PC-3 (cell line): ENCODE results near the gene CYBC1. TPM values are rescaled to one million over a fixed set of nuclear protein-coding genes. Genes with fewer than 3 reads are reported as not detected.
"Not testable (repeated sequence)": the region's sequence is repeated elsewhere in the genome, so short reads cannot be mapped to it uniquely, and the experiment has no call there.

Experiments
- ATAC-seq: fragments of 200-7000 bp; cut with Tn5 transposase; 2 replicates; pipeline ENCODE4 v1.9.1; 2020; ENCODE audit warnings: mild to moderate bottlenecking, moderate library complexity
- BruUV-seq: library from RNA; stranded (reverse); fragments of 400-500 nt; replicated peaks from 2 replicates; lab custom pipeline; 2021; lab: Mats Ljungman, UMichigan
- CTCF ChIA-PET: fragments of 300-600 bp; sonication (Branson Sonifier 250); formaldehyde crosslinking; loops from one replicate; lab custom pipeline; 2022; ENCODE audit warnings: antibody characterized with exemption; lab: Charles Lee
- POLR2A ChIA-PET: fragments of 300-600 bp; sonication (Branson Sonifier 250); formaldehyde crosslinking; loops from one replicate; lab custom pipeline; 2022; ENCODE audit warnings: antibody characterized with exemption; ENCODE audit not compliant: unreplicated experiment; lab: Charles Lee
- DNase-seq: peaks from one replicate; pipeline ENCODE4 v3.0.0-alpha.2; 2015
- H2AFZ ChIP-seq: fragments of 300-600 bp; sonication (generic); 2 replicates; pipeline ENCODE4 v1.6.0; 2016; ENCODE audit warnings: antibody characterized with exemption, low read length
- H3F3A ChIP-seq: fragments of 300-600 bp; sonication (generic); one replicate; pipeline ENCODE4 v1.6.0; 2017; ENCODE audit warnings: antibody characterized with exemption, low read length, control low read depth, mild to moderate bottlenecking; ENCODE audit not compliant: unreplicated experiment
- H3K27ac ChIP-seq: fragments of 300-600 bp; sonication (generic); 2 replicates; pipeline ENCODE4 v1.5.1; 2016; ENCODE audit warnings: mild to moderate bottlenecking, low read length
- H3K27me3 ChIP-seq: fragments of 300-600 bp; sonication (generic); 2 replicates; pipeline ENCODE4 v1.6.1; 2016; ENCODE audit warnings: low read length, mixed read lengths
- H3K36me3 ChIP-seq: fragments of 300-600 bp; sonication (generic); 2 replicates; pipeline ENCODE4 v1.6.1; 2016; ENCODE audit warnings: low read depth, mixed run types, low read length, mixed read lengths
- H3K4me1 ChIP-seq: fragments of 300-600 bp; sonication (generic); 2 replicates; pipeline ENCODE4 v1.5.1; 2016; ENCODE audit warnings: low read length; ENCODE audit not compliant: insufficient read depth
- H3K4me2 ChIP-seq: fragments of 300-600 bp; sonication (generic); 2 replicates; pipeline ENCODE4 v1.6.0; 2016; ENCODE audit warnings: low read length
- H3K4me3 ChIP-seq: fragments of 300-600 bp; sonication (generic); 2 replicates; pipeline ENCODE4 v1.5.1; 2016; ENCODE audit warnings: mild to moderate bottlenecking, low read length, mixed read lengths
- H3K79me2 ChIP-seq: fragments of 300-600 bp; sonication (generic); 2 replicates; pipeline ENCODE4 v1.6.1; 2017; ENCODE audit warnings: low read length, mixed read lengths
- H3K9ac ChIP-seq: fragments of 300-600 bp; sonication (generic); 2 replicates; pipeline ENCODE4 v1.6.0; 2016; ENCODE audit warnings: mild to moderate bottlenecking, low read length
- H3K9me2 ChIP-seq: fragments of 300-600 bp; sonication (generic); replicated peaks from 2 replicates; pipeline ENCODE4 v1.6.1; 2016; ENCODE audit warnings: mixed run types, low read length, mixed read lengths
- H3K9me3 ChIP-seq: fragments of 300-600 bp; sonication (generic); 2 replicates; pipeline ENCODE4 v1.6.1; 2016; ENCODE audit warnings: low read length, mixed read lengths
- H4K20me1 ChIP-seq: fragments of 300-600 bp; sonication (generic); 2 replicates; pipeline ENCODE4 v1.6.1; 2016; ENCODE audit warnings: low read length, mixed read lengths
- CTCF ChIP-seq: fragments of 300-600 bp; sonication (generic); conservative IDR thresholded peaks from 2 replicates; pipeline ENCODE4 v1.5.1; 2017; ENCODE audit warnings: antibody characterized with exemption, low read depth, mild to moderate bottlenecking, low read length
- EZH2 ChIP-seq: fragments of 300-600 bp; sonication (generic); IDR thresholded peaks from one replicate; pipeline ENCODE4 v1.6.1; 2017; ENCODE audit warnings: antibody characterized with exemption, mild to moderate bottlenecking, low read length; ENCODE audit not compliant: unreplicated experiment
- EZH2phosphoT487 ChIP-seq: fragments of 300-600 bp; sonication (generic); IDR thresholded peaks from 2 replicates; pipeline ENCODE4 v1.6.1; 2018; ENCODE audit warnings: mild to moderate bottlenecking, antibody characterized with exemption, low read length, borderline replicate concordance
- intact Hi-C: fragments of 100-400 bp; cut with micrococcal nuclease; formaldehyde crosslinking; loops from 2 replicates; pipeline ENCODE4 v1.9.0; 2023
- total RNA-seq: library from RNA; depleted of rRNA; stranded (reverse); fragments of >200 nt; gene quantifications from 2 replicates; pipeline ENCODE4 v1.2.3, GENCODE V29; 2014

Gene CYBC1
- total RNA-seq, 1 experiment from 2014 or later: 77.2 TPM

- Histone ChIP-seq H4K20me1 (no peaks in the 10 kb centered on the region), H3K79me2 (peaks cover 15% of the 10 kb centered on the region), H3K9ac (peak overlapping the region; percentile 93), H3K27me3 (no peaks in the 10 kb centered on the region), H3K9me3 (no peaks in the 10 kb centered on the region), H3K4me3 (peak overlapping the region; percentile 95; the same call in 1 of the 2 replicates), H3K4me1 (peaks cover 19% of the 10 kb centered on the region), H3K4me2 (peak overlapping the region; percentile 95), H3K9me2 (no peaks in the 10 kb centered on the region), H3K27ac (peak overlapping the region; percentile 92), H3F3A (no peaks in the 10 kb centered on the region), H3K36me3 (peaks cover 9% of the 10 kb centered on the region; the same call in 1 of the 2 replicates), H2AFZ (peak overlapping the region; percentile 69)
- TF ChIP-seq EZH2phosphoT487 (no peak), CTCF (no peak), EZH2 (no peak)
- BruUV-seq: no TSS peak
- peak; percentile 16 for DNase-seq
- intact Hi-C loops: loop anchor here (10.0 kb wide), 2 partner anchors 102 to 212 kb away; partner anchors contain the start of gene TEX19
- ATAC-seq: no peak
- CTCF ChIA-PET: no interaction called here
- POLR2A ChIA-PET: no interaction called here
Measured at GRCh38 chr17:82457073-82457928, 6.7 kb upstream of the CYBC1 start.

GRCh38 chr17:82453706-82454105 is 3.2 kb upstream of the CYBC1 start:
- POLR2A ChIA-PET, H3K9ac ChIP-seq, H3K9me3 ChIP-seq, H3K4me2 ChIP-seq, ATAC-seq, H2AFZ ChIP-seq, H3K27ac ChIP-seq, H3K9me2 ChIP-seq, H3K4me3 ChIP-seq, H3K36me3 ChIP-seq, H3K27me3 ChIP-seq, H3F3A ChIP-seq, CTCF ChIA-PET, BruUV-seq, DNase-seq, H4K20me1 ChIP-seq: not testable (repeated sequence)
- peaks cover 16% of the 10 kb centered on the region for H3K79me2 ChIP-seq
- intact Hi-C loops: loop anchor here (10.0 kb wide), 2 partner anchors 99 to 209 kb away; partner anchors contain the start of gene TEX19
- peaks cover 24% of the 10 kb centered on the region for H3K4me1 ChIP-seq

- H3K36me3 ChIP-seq, CTCF ChIA-PET, ATAC-seq, H3K9me2 ChIP-seq, POLR2A ChIA-PET, H2AFZ ChIP-seq, DNase-seq, H3F3A ChIP-seq, H3K27me3 ChIP-seq, H3K9me3 ChIP-seq, H4K20me1 ChIP-seq, H3K27ac ChIP-seq, H3K4me3 ChIP-seq, H3K4me2 ChIP-seq, BruUV-seq, H3K9ac ChIP-seq: not testable (repeated sequence)
- intact Hi-C loops: loop anchor here (10.0 kb wide), 2 partner anchors 98 to 208 kb away; partner anchors contain the start of gene TEX19
- Histone ChIP-seq H3K79me2 (peaks cover 15% of the 10 kb centered on the region), H3K4me1 (peaks cover 24% of the 10 kb centered on the region)
Measured at GRCh38 chr17:82453151-82453550, 2.6 kb upstream of the CYBC1 start.
